SK-N-SH (cell line): ENCODE data around the gene CNST. TPM values are rescaled to one million over a fixed set of nuclear protein-coding genes. Genes with fewer than 3 reads are reported as not detected.

Experiments used
- CTCF ChIA-PET: fragments of 300-600, 350-600 bp; formaldehyde crosslinking; extraction: SDS; loops from one replicate; lab custom pipeline; 2021; lab: Yijun Ruan, JAX
- POLR2A ChIA-PET: fragments of 350-600 bp; sonication (Branson Sonifier 250); formaldehyde crosslinking; extraction: SDS; loops from one replicate; lab custom pipeline; 2020; ENCODE audit warnings: antibody characterized with exemption, inconsistent platforms; lab: Yijun Ruan, JAX
- DNase-seq: peaks from one replicate; pipeline ENCODE4 v3.0.0; 2012
- H2AFZ ChIP-seq: fragments of 200-600 bp; sonication (generic); 2 replicates; pipeline ENCODE4 v1.8.1; 2016; ENCODE audit warnings: antibody characterized with exemption, mild to moderate bottlenecking, low read depth
- H3F3A ChIP-seq: fragments of 200-600 bp; sonication (generic); replicated peaks from 2 replicates; pipeline ENCODE3; 2016; ENCODE audit warnings: antibody characterized with exemption, mild to moderate bottlenecking; ENCODE audit not compliant: insufficient read depth
- H3K27ac ChIP-seq, 2 experiments: fragments of 200-500 bp in 1 of 2; fragments of 200-600 bp in 1 of 2; sonication (Bioruptor generic) in 1 of 2; sonication (generic), shearing (Covaris generic) in 1 of 2; 2 replicates each; pipeline versions ENCODE4 v1.5.1 to v1.6.1; 2014 to 2016; ENCODE audit warnings: low read depth in 2 of 2, inconsistent platforms in 1 of 2, low read length in 1 of 2, mild to moderate bottlenecking in 1 of 2, mixed read lengths in 1 of 2
- H3K27me3 ChIP-seq: fragments of 200-600 bp; sonication (generic), shearing (Covaris generic); 2 replicates; pipeline ENCODE4 v1.6.1; 2016; ENCODE audit warnings: mixed run types; ENCODE audit not compliant: insufficient read depth
- H3K36me3 ChIP-seq, 2 experiments: fragments of 200-500 bp in 1 of 2; fragments of 200-600 bp in 1 of 2; sonication (Bioruptor generic) in 1 of 2; sonication (generic) in 1 of 2; replicated peaks in 1 of 2; 2 replicates each; pipeline versions ENCODE3 to v1.5.1; 2014 to 2016; ENCODE audit warnings: low read length in 1 of 2, mild to moderate bottlenecking in 1 of 2; ENCODE audit not compliant: insufficient read depth in 2 of 2, control insufficient read depth in 1 of 2
- H3K4me1 ChIP-seq, 2 experiments: fragments of 200-500 bp in 1 of 2; fragments of 200-600 bp in 1 of 2; sonication (Bioruptor generic) in 1 of 2; sonication (generic), shearing (Covaris generic) in 1 of 2; 2 replicates each; pipeline versions ENCODE4 v1.5.1 to v1.6.1; 2014 to 2016; ENCODE audit warnings: low read depth in 1 of 2, low read length in 1 of 2, mixed run types in 1 of 2; ENCODE audit not compliant: insufficient read depth in 2 of 2, control insufficient read depth in 1 of 2
- H3K4me2 ChIP-seq: fragments of 200-600 bp; sonication (generic), shearing (Covaris generic); 2 replicates; pipeline ENCODE4 v1.6.1; 2017; ENCODE audit warnings: mixed run types
- H3K4me3 ChIP-seq, 2 experiments: fragments of 200-500 bp in 1 of 2; fragments of 200-600 bp in 1 of 2; sonication (Bioruptor generic) in 1 of 2; sonication (generic), shearing (Covaris generic) in 1 of 2; 2 replicates each; pipeline versions ENCODE4 v1.5.1 to v1.8.1; 2014 to 2016; ENCODE audit warnings: low read depth in 2 of 2, inconsistent platforms in 1 of 2, low read length in 1 of 2, mild to moderate bottlenecking in 1 of 2, mixed read lengths in 1 of 2, moderate library complexity in 1 of 2
- H3K79me2 ChIP-seq: fragments of 200-600 bp; sonication (generic); 2 replicates; pipeline ENCODE4 v1.8.1; 2017; ENCODE audit warnings: mild to moderate bottlenecking; ENCODE audit not compliant: insufficient read depth
- H3K9ac ChIP-seq: fragments of 200-600 bp; sonication (generic); 2 replicates; pipeline ENCODE4 v1.6.1; 2017; ENCODE audit warnings: mixed run types
- H3K9me2 ChIP-seq: fragments of 200-600 bp; sonication (generic); 2 replicates; pipeline ENCODE4 v1.6.1; 2017; ENCODE audit warnings: mixed run types
- H3K9me3 ChIP-seq: fragments of 200-600 bp; sonication (generic); 2 replicates; pipeline ENCODE4 v1.6.1; 2017; ENCODE audit warnings: mixed run types, mild to moderate bottlenecking, moderate library complexity
- H4K20me1 ChIP-seq: fragments of 200-600 bp; sonication (generic); 2 replicates; pipeline ENCODE4 v1.6.1; 2017; ENCODE audit warnings: mild to moderate bottlenecking, mixed run types; ENCODE audit not compliant: insufficient read depth
- CHD2 ChIP-seq: fragments of 150-350 bp; IDR thresholded peaks from 2 replicates; pipeline ENCODE4 v1.6.1; 2018; ENCODE audit warnings: low read length; ENCODE audit not compliant: partially characterized antibody
- EP300 ChIP-seq, 2 experiments: IDR thresholded peaks; 2 replicates each; pipeline versions ENCODE4 v1.4.0 to v1.6.1; 2012; ENCODE audit warnings: borderline replicate concordance in 1 of 2, low read depth in 1 of 2, low read length in 1 of 2
- EZH2phosphoT487 ChIP-seq: fragments of 200-600 bp; sonication (generic); IDR thresholded peaks from 2 replicates; pipeline ENCODE4 v1.6.1; 2017; ENCODE audit warnings: low read depth, mixed run types, mild to moderate bottlenecking, antibody characterized with exemption, moderate library complexity, borderline replicate concordance
- FOSL2 ChIP-seq: IDR thresholded peaks from 2 replicates; pipeline ENCODE4 v1.4.0; 2012; ENCODE audit warnings: low read depth, mild to moderate bottlenecking, moderate library complexity, borderline replicate concordance
- IRF3 ChIP-seq: fragments of 150-350 bp; IDR thresholded peaks from 2 replicates; pipeline ENCODE4 v1.6.1; 2016; ENCODE audit warnings: mild to moderate bottlenecking, low read depth, low read length
- RCOR1 ChIP-seq: fragments of 150-350 bp; IDR thresholded peaks from 2 replicates; pipeline ENCODE4 v1.6.1; 2017; ENCODE audit warnings: antibody characterized with exemption, low read length
- REST ChIP-seq: IDR thresholded peaks from 2 replicates; pipeline ENCODE4 v1.6.1; 2012; ENCODE audit warnings: mild to moderate bottlenecking, low read depth, low read length, moderate library complexity
- RXRA ChIP-seq: IDR thresholded peaks from 2 replicates; pipeline ENCODE4 v1.4.0; 2012; ENCODE audit warnings: low read depth, mild to moderate bottlenecking, borderline replicate concordance
- ZBTB33 ChIP-seq: IDR thresholded peaks from 2 replicates; pipeline ENCODE4 v1.4.0; 2012; ENCODE audit warnings: low read depth, borderline replicate concordance
- WGBS: methylation state at CpG from one replicate; pipeline ENCODE4 v1.1.6; 2017; ENCODE audit warnings: low lambda C conversion rate; 5-methylcytosine and 5-hydroxymethylcytosine counted together
- polyA plus RNA-seq, 3 experiments: library from polyadenylated mRNA; depleted of rRNA; stranded (reverse); fragments of >200 nt; gene quantifications; 2 replicates each; pipeline ENCODE4 v1.2.3, GENCODE V29; 2012

Gene CNST
- polyA plus RNA-seq, 1 of the 3 experiments (the other 2 are of a cell fraction), result 21.7 TPM

GRCh38 chr1:246582301-246583055 lies 16.2 kb downstream of the CNST start:
- no peaks in the 10 kb centered on the region for H4K20me1 ChIP-seq
- H3K4me2 ChIP-seq, result no peak overlapping the region
- TF ChIP-seq RCOR1 (no peak), IRF3 (no peak), EZH2phosphoT487 (no peak), REST (no peak), FOSL2 (no peak), ZBTB33 (no peak), CHD2 (no peak), RXRA (no peak), EP300 (IDR thresholded peaks at IDR 0.05; ENCODE audit: borderline replicate concordance in 1 of 2, low read depth in 1 of 2, low read length in 1 of 2) (no peak)
- no peaks in the 10 kb centered on the region for H3K9me2 ChIP-seq
- peaks cover 97% of the 10 kb centered on the region for H3K79me2 ChIP-seq
- peaks cover 15 to 33% of the 10 kb centered on the region in 2 experiments; a peak in 3 of 4 replicates for H3K4me1 ChIP-seq
- CTCF ChIA-PET, result interaction anchor here (0.7 kb wide), 1 partner anchor 107 kb away, joined by 3 read pairs; no protein-coding TSS in a partner anchor
- peak overlapping the region in 1 of 2 experiments; percentile 11; a peak in 1 of 4 replicates for H3K27ac ChIP-seq
- peaks cover 13% of the 10 kb centered on the region for H3F3A ChIP-seq
- no peak overlapping the region for H3K9ac ChIP-seq
- no peak overlapping the region for H2AFZ ChIP-seq
- H3K4me3 ChIP-seq, result no peak overlapping the region
- WGBS, result 86% methylated on average over 17 of the region's 17 CpGs
- H3K36me3 ChIP-seq, result peaks cover 0 to 19% of the 10 kb centered on the region in 2 experiments
- POLR2A ChIA-PET, result no interaction called here
- DNase-seq, result no peak
- no peaks in the 10 kb centered on the region for H3K9me3 ChIP-seq
- H3K27me3 ChIP-seq, result no peaks in the 10 kb centered on the region
